ENCODE results near the gene MYO16.

The MYO16 gene

GRCh38 chr13:108920137-108920536 lies 290.7 kb downstream of the MYO16 start:
- no peak overlapping the region for H3K4me3 Mint-ChIP-seq
- no peak overlapping the region for H3K27ac Mint-ChIP-seq
- DNase-seq (ENCODE audit: low spot score in 2 of 2), result no peak
- no peaks in the 10 kb centered on the region for H3K27me3 Mint-ChIP-seq
- ATAC-seq (ENCODE audit: low read depth), result no peak
- no peaks in the 10 kb centered on the region for H3K36me3 Mint-ChIP-seq
- H3K9me3 Mint-ChIP-seq, result no peaks in the 10 kb centered on the region
- peaks cover 10% of the 10 kb centered on the region for H3K4me1 Mint-ChIP-seq

GRCh38 chr13:108921238-108921637 lies 291.8 kb downstream of the MYO16 start:
- Mint-ChIP-seq H3K27me3 (peaks cover 2% of the 10 kb centered on the region), H3K27ac (no peak overlapping the region), H3K4me3 (no peak overlapping the region), H3K36me3 (no peaks in the 10 kb centered on the region), H3K4me1 (peaks cover 1% of the 10 kb centered on the region), H3K9me3 (no peaks in the 10 kb centered on the region)
- no peak for DNase-seq (ENCODE audit: low spot score in 2 of 2)
- no peak for ATAC-seq (ENCODE audit: low read depth)

- Mint-ChIP-seq H3K4me3 (no peak overlapping the region), H3K27me3 (peaks cover 2% of the 10 kb centered on the region), H3K9me3 (no peaks in the 10 kb centered on the region), H3K27ac (no peak overlapping the region), H3K4me1 (no peaks in the 10 kb centered on the region), H3K36me3 (no peaks in the 10 kb centered on the region)
- DNase-seq (ENCODE audit: low spot score in 2 of 2) (no peak), ATAC-seq (ENCODE audit: low read depth) (no peak)
Measured at GRCh38 chr13:108922108-108922507, 292.7 kb downstream of the MYO16 start.

GRCh38 chr13:108923386-108924047 lies 294.1 kb downstream of the MYO16 start:
- H3K27me3 Mint-ChIP-seq, result peaks cover 2% of the 10 kb centered on the region
- H3K4me3 Mint-ChIP-seq, result no peak overlapping the region
- no peaks in the 10 kb centered on the region for H3K9me3 Mint-ChIP-seq
- H3K27ac Mint-ChIP-seq, result no peak overlapping the region
- H3K4me1 Mint-ChIP-seq, result no peaks in the 10 kb centered on the region
- ATAC-seq (ENCODE audit: low read depth) (no peak), DNase-seq (ENCODE audit: low spot score in 2 of 2) (no peak)
- H3K36me3 Mint-ChIP-seq, result no peaks in the 10 kb centered on the region

GRCh38 chr13:108924134-108924533 lies 294.7 kb downstream of the MYO16 start:
- ATAC-seq (ENCODE audit: low read depth) (no peak), DNase-seq (ENCODE audit: low spot score in 2 of 2) (no peak)
- Mint-ChIP-seq H3K27me3 (peaks cover 2% of the 10 kb centered on the region), H3K4me3 (no peak overlapping the region), H3K4me1 (no peaks in the 10 kb centered on the region), H3K36me3 (no peaks in the 10 kb centered on the region), H3K27ac (no peak overlapping the region), H3K9me3 (no peaks in the 10 kb centered on the region)

GRCh38 chr13:108924541-108924940 lies 295.1 kb downstream of the MYO16 start:
- Mint-ChIP-seq H3K27ac (no peak overlapping the region), H3K4me3 (no peak overlapping the region), H3K9me3 (no peaks in the 10 kb centered on the region), H3K4me1 (no peaks in the 10 kb centered on the region), H3K36me3 (no peaks in the 10 kb centered on the region), H3K27me3 (peaks cover 2% of the 10 kb centered on the region)
- ATAC-seq (ENCODE audit: low read depth), result no peak
- DNase-seq (ENCODE audit: low spot score in 2 of 2), result no peak

GRCh38 chr13:108925070-108925469 lies 295.7 kb downstream of the MYO16 start:
- no peaks in the 10 kb centered on the region for H3K4me1 Mint-ChIP-seq
- DNase-seq (ENCODE audit: low spot score in 2 of 2), result no peak
- H3K4me3 Mint-ChIP-seq, result no peak overlapping the region

GRCh38 chr13:108926862-108927261 lies 297.5 kb downstream of the MYO16 start:
- Mint-ChIP-seq H3K4me3 (no peak overlapping the region), H3K27me3 (peaks cover 2% of the 10 kb centered on the region), H3K27ac (no peak overlapping the region), H3K4me1 (no peaks in the 10 kb centered on the region), H3K36me3 (no peaks in the 10 kb centered on the region), H3K9me3 (no peaks in the 10 kb centered on the region)
- ATAC-seq (ENCODE audit: low read depth) (no peak), DNase-seq (ENCODE audit: low spot score in 2 of 2) (no peak)

More at GRCh38 chr13:108925070-108925469, 295.7 kb downstream of the MYO16 start:
- H3K27me3 Mint-ChIP-seq, result peaks cover 2% of the 10 kb centered on the region
- no peak overlapping the region for H3K27ac Mint-ChIP-seq
- no peaks in the 10 kb centered on the region for H3K9me3 Mint-ChIP-seq
- ATAC-seq (ENCODE audit: low read depth), result no peak
- no peaks in the 10 kb centered on the region for H3K36me3 Mint-ChIP-seq

- H3K27me3 Mint-ChIP-seq, result peaks cover 2% of the 10 kb centered on the region
- ATAC-seq (ENCODE audit: low read depth) (no peak), DNase-seq (ENCODE audit: low spot score in 2 of 2) (no peak)
- H3K4me1 Mint-ChIP-seq, result no peaks in the 10 kb centered on the region
- no peak overlapping the region for H3K27ac Mint-ChIP-seq
- no peaks in the 10 kb centered on the region for H3K36me3 Mint-ChIP-seq
- no peak overlapping the region for H3K4me3 Mint-ChIP-seq
- no peaks in the 10 kb centered on the region for H3K9me3 Mint-ChIP-seq
Measured at GRCh38 chr13:108927615-108928014, 298.2 kb downstream of the MYO16 start.

GRCh38 chr13:108929532-108930206 lies 300.3 kb downstream of the MYO16 start:
- Mint-ChIP-seq H3K4me3 (no peak overlapping the region), H3K4me1 (no peaks in the 10 kb centered on the region), H3K9me3 (peaks cover 3% of the 10 kb centered on the region), H3K27ac (no peak overlapping the region), H3K36me3 (no peaks in the 10 kb centered on the region), H3K27me3 (peaks cover 2% of the 10 kb centered on the region)
- no peak for ATAC-seq (ENCODE audit: low read depth)
- no peak for DNase-seq (ENCODE audit: low spot score in 2 of 2)

- no peak overlapping the region for H3K4me3 Mint-ChIP-seq
- no peaks in the 10 kb centered on the region for H3K36me3 Mint-ChIP-seq
- H3K4me1 Mint-ChIP-seq, result no peaks in the 10 kb centered on the region
- ATAC-seq (ENCODE audit: low read depth) (no peak), DNase-seq (ENCODE audit: low spot score in 2 of 2) (no peak)
- peaks cover 5% of the 10 kb centered on the region for H3K9me3 Mint-ChIP-seq
- no peaks in the 10 kb centered on the region for H3K27me3 Mint-ChIP-seq
- no peak overlapping the region for H3K27ac Mint-ChIP-seq
Measured at GRCh38 chr13:108932196-108932595, 302.8 kb downstream of the MYO16 start.

GRCh38 chr13:108933061-108933460 lies 303.6 kb downstream of the MYO16 start:
- Mint-ChIP-seq H3K4me3 (no peak overlapping the region), H3K36me3 (no peaks in the 10 kb centered on the region)

GRCh38 chr13:108938155-108938554 lies 308.7 kb downstream of the MYO16 start:
- peaks cover 7% of the 10 kb centered on the region for H3K9me3 Mint-ChIP-seq
- H3K4me1 Mint-ChIP-seq, result no peaks in the 10 kb centered on the region
- no peak overlapping the region for H3K27ac Mint-ChIP-seq
- H3K4me3 Mint-ChIP-seq, result no peak overlapping the region
- peaks cover 2% of the 10 kb centered on the region for H3K27me3 Mint-ChIP-seq
- H3K36me3 Mint-ChIP-seq, result no peaks in the 10 kb centered on the region
- ATAC-seq (ENCODE audit: low read depth), result no peak
- no peak for DNase-seq (ENCODE audit: low spot score in 2 of 2)

More at GRCh38 chr13:108933061-108933460, 303.6 kb downstream of the MYO16 start:
- Mint-ChIP-seq H3K27ac (no peak overlapping the region), H3K4me1 (no peaks in the 10 kb centered on the region), H3K27me3 (no peaks in the 10 kb centered on the region), H3K9me3 (peaks cover 7% of the 10 kb centered on the region)
- no peak for ATAC-seq (ENCODE audit: low read depth)
- DNase-seq (ENCODE audit: low spot score in 2 of 2), result no peak

- Mint-ChIP-seq H3K9me3 (peaks cover 4% of the 10 kb centered on the region), H3K27ac (no peak overlapping the region), H3K4me3 (no peak overlapping the region), H3K4me1 (no peaks in the 10 kb centered on the region), H3K36me3 (no peaks in the 10 kb centered on the region), H3K27me3 (peaks cover 2% of the 10 kb centered on the region)
- no peak for DNase-seq (ENCODE audit: low spot score in 2 of 2)
- no peak for ATAC-seq (ENCODE audit: low read depth)
Measured at GRCh38 chr13:108940121-108940520, 310.7 kb downstream of the MYO16 start.

- Mint-ChIP-seq H3K9me3 (no peaks in the 10 kb centered on the region), H3K4me3 (no peak overlapping the region), H3K27me3 (peaks cover 2% of the 10 kb centered on the region), H3K27ac (no peak overlapping the region), H3K4me1 (no peaks in the 10 kb centered on the region), H3K36me3 (no peaks in the 10 kb centered on the region)
- no peak for DNase-seq (ENCODE audit: low spot score in 2 of 2)
- no peak for ATAC-seq (ENCODE audit: low read depth)
Measured at GRCh38 chr13:108943842-108944241, 314.4 kb downstream of the MYO16 start.
